ENCODE measurements around the gene KCNMB2.
"Not testable (repeated sequence)": the region's sequence is repeated elsewhere in the genome, so short reads cannot be mapped to it uniquely, and the experiment has no call there.

KCNMB2 gene

GRCh38 chr3:178520451-178520850 is 15.8 kb upstream of the KCNMB2 start:
- DNase-seq, result no peak

DNA sequence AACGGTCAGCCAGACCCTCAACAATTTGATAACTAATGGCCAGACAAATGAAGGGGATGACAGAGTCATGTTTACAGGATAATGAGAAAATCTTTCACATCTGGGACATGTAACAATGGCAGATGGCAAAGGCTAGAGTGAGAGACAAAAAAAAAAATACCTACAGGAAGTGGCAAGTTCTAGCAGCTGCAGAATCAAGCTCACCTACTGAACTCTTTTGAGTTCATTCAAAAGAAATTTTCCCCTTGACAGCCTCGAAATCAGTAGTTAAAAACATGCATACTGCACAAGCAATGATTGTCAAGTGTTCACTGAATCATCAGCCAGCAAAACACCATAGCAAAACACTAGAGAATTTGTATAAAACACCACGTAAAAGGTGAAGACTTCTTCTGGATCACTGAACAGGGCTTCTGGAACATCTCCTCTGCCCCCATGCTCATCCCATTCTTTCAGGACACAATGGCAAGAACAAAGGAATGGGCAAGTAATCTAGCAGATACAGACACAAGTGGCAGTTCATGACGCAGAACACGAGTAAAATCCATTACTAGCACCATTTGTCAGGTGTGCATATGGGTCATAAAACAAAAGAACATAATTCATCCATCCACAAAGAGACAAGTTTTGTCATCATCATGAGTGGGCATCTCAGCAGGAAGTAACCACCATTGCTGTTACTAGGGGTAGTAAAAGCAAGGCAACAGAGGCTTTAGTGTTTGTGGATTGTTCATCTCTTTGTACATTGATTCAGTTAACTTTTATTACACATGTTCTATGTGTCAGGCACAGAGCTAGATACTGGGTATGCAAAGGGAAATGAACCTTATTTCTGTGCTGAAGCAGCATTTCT is 13.8 kb upstream of the KCNMB2 start:
- DNase-seq, result no peak

DNA sequence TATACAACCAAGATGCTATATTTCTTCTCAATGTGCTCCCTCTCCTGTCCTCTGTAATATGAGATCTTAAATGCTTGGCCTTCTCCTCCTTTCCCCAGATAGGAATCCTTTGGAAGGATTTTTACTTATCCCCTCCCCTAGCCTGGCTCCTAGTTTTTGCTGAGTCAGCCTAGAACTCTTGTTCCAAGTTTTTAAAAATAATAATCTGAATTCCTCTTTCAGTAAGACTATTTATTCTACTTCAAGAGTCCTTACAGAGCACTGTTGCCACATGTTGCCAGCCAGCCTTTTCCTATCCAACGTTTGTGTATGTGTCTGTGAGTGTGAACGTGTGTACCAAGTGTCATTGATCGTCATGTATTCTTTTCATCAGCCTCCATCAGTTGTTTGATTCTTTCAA is 11.0 kb upstream of the KCNMB2 start:
- no peak for DNase-seq

GRCh38 chr3:178526291-178526690 is 9.9 kb upstream of the KCNMB2 start:
- DNase-seq, result no peak

GRCh38 chr3:178527981-178528380 is 8.3 kb upstream of the KCNMB2 start:
- DNase-seq, result no peak

DNA sequence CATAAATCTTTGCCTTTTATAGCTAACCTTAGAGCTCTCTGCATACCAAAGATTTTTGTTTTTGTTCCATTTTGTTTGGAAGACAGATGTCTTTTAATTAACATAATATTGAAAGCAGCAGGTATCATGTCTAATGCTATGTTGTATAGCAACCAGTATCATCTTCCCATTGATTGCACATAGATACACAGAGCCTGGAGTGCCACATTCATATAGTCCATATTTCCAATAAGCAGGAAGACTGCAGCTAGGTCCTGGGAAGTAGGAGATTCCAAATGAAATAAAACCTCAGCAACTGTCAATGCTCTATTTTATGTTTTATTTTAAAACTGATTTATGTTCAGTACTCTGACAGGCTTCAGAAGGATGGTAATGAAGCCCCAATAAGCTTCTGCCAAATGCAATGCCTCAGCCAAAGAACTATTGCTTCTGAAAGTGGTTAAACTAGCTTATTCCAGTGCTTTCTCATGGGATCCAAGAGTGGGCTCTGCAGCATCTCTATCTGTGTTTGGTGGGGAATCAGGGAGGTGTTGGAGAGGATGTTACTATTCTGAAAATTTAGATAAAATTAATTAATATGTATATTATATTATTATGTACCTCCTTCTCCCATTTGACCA is 6.5 kb upstream of the KCNMB2 start:
- DNase-seq, result no peak

DNA sequence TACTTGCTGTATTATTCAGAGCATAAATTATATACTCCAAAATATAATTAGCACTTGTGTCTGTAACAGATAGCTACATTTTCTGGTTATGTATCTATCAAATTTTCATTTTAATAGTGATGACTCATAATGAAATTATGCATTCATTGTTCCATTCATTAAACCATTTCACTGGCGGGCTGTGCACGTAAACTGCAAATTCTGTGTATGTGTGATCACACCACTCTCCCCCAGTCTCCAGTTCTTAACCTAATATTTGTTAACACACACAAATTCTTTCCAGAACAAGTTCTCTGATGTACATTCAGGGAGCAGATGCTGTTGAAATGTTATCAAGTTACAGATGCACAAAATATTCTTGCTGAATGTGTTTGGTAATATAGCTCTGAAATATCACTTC is 3.8 kb upstream of the KCNMB2 start:
- DNase-seq, result no peak

GRCh38 chr3:178537122-178537705 is 978 bp downstream of the KCNMB2 start:
- DNase-seq, result peak; percentile 24

DNA sequence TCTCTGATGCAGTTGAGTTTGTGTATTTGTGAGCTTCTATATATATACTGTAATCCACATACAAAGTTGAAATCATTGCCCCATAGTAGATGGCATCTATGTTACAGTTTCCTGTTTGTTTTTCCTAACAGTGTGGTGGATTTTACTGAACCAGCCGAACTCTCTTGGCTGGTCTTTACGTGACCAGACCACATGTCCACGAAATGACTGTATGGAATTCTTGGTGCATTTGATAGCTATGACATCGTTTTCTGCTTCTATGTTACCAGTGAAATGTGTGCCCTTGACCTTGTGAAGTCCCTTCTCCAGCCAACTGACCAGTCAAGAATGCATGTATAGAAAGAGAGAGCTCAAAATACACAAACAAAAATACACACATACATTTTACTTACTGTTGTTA is 1.8 kb downstream of the KCNMB2 start:
- no peak for DNase-seq

DNA sequence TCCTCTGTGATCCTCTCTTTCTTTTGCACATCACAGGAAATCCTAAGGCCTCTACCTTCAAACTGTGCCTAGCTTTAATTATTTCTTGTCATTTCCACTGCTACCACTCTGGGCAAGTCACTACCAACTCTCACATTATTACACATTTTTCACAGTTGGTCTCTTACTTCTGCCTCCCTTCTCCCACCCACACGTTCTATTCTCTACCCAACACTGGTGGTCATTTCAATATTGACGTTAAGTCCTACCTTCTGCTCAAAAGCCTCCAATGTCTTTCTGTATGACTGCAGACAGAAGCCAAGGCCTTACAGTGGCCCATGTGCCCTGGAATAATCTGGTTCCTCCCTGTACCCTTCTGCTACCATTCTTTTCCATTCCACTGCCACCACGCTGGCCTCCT is 3.9 kb downstream of the KCNMB2 start:
- DNase-seq, result no peak

DNA sequence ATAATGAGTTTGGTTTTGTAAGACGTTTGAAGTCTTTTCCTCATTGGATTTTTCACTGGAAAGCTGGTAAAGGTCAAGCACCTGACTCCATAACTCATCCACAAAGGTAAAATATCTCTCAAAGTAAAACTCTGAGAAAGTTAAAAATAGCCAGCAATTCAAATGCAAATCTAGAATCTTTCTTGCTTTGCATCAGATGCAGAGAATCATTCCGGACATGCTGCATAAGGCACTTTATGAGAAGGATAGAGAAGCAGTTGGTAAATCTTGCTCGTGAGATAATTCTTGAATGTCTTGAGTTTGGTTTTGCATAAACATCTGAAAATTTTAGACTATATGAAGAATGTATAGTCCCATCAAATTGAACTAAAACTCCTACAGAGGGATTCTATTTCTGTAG is 9.1 kb downstream of the KCNMB2 start:
- no peak for DNase-seq

DNA sequence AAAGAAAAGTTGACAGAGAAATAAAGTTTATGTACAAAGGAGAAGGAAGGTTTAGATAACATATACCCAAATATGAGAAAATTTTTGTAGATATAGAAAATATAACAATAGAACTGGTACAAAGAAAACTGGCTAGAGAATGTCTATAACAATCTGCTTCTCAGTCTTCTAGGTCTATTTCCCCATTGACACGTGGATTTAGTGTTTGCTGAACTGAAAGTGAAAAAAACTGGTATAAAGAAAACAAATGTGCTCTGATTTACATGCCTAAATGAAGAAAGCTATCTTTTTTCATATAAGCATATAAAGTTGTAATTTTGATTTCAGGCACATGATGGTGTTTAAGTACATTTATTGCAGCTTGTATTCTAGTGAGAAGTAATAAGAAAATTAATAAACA is 9.8 kb downstream of the KCNMB2 start:
- DNase-seq, result no peak

DNA sequence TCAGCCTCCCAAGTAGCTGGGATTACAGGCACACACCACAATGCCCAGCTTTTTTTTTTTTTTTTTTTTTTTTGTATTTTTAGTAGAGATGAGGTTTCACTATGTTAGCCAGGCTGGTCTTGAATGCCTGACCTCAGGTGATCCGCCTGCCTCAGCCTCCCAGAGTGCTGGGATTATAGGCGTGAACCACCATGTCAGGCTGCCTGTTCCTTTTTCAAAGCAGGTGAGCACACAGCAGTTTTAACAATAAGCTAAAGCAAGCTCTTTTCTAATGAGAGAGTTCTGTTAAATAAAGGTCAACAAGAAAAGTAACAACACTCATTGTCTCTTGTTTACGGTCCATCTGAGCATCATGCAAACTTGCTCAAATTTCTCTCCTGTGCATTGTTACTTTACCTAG is 13.2 kb downstream of the KCNMB2 start:
- DNase-seq, result not testable (repeated sequence)

- no peak for DNase-seq
Measured at GRCh38 chr3:178551916-178552321, 15.7 kb downstream of the KCNMB2 start.

DNA sequence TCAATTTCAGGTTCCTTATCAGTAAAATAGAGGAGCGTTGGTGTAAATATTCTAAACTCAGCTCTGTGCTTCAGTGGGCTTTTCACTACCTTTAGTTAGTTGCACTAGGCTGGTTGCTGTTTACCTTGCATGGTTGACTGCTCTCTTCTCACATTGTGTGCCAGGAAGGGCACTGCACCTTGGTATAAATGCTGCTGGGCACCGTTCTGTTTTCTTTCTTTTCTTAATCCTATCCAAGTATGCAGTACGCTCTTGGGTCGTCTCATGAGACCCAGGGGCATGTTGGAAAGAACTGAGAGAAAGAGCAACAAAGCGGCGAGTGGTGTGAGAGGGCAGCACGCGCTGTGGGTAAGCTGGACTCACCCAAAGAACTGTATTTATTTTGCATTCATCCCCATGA is 22.4 kb downstream of the KCNMB2 start:
- no peak for DNase-seq

DNA sequence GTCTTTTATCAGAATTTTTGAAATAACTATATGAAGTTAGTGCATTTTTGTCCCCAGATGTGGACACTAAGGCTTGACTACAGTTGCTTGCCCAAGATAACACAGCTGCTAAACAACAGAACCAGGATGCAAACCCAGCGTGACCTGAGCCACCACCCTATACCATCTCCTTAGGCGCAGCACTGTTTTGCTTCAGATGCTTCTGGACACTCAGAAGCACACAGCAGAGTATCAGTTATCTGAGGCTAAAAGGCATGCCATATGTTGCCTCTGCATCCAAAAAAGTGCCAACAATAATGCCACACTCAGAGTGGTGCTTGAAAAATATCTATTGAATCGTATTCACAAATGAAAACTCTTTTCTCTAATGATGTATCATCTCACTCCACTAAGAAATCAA is 24.5 kb downstream of the KCNMB2 start:
- no peak for DNase-seq

GRCh38 chr3:178561239-178561638 is 25.0 kb downstream of the KCNMB2 start:
- no peak for DNase-seq

DNA sequence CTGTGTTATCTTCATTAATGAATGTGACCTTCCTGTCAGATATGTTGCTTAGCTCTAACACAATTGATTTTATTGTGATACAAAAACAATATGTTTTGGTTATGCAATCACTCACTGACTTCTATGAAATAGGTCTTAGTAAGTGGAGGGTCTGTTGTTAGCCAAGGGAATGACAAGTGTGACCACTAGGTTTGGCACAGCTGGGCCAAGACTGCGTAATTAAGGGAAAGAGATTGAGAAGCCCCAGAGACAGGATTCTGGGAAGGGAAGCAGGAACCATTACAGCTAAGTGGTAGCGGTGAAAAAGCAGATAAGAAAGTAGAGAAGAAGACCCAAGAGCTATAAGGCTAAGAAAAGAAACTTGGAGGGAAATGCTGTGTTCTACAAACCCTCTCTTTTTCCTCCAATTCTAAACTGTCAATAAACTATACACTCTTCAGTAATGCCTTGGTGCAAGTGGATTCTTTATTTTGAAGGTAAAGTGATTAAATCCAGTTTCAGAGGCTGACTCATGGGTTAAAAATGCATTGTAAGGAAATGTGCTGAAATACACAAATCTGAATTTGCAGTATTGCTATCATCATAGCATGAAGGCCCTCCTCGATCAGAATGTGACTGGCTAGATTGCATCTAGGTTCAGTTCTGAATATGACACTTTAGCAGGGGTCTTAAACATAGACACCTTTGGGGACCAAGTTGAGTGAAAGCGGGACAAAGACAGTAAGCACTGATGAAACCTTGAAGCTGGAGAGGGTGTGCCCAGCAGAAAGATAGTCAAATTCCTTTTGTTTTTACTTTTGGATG is 26.1 kb downstream of the KCNMB2 start:
- DNase-seq, result no peak

DNA sequence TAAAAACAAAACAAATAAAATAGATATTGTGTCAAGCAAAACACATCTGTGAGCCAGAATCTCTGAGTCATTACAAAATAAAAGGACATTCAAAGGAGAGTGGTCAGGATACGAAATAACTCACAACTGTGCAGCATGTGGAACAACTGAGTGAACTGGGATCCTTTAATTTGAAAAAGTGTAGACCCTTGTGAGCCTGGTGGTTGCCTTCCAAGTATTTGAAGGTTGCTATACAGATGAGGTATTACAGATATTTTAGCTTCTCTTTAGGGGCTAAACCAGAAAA is 26.7 kb downstream of the KCNMB2 start:
- DNase-seq, result no peak

GRCh38 chr3:178567611-178568010 is 31.4 kb downstream of the KCNMB2 start:
- no peak for DNase-seq

- no peak for DNase-seq
Measured at GRCh38 chr3:178568155-178568731, 32.0 kb downstream of the KCNMB2 start.

GRCh38 chr3:178568911-178569310 is 32.7 kb downstream of the KCNMB2 start:
- no peak for DNase-seq

DNA sequence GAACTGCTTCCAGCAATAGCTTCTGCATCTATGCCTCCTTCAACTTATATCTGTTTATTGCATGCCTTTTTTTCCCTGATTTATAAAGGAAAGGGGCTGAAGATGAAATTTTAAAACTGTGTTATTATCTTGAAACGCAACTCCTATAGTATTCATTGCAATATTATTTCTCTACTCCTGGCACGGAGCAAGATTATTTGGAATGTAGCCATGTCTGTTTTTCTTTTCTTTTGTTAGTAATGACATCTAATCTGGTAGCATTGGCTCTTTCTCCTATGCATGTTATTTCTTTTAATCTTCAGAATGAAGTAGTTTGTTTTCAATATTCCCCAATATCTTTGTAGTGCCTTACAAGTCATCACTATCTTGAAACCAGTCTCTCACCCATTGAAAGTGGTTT is 33.6 kb downstream of the KCNMB2 start:
- no peak for DNase-seq
